ENCODE results near the gene HSPA1A. TPM values are rescaled to one million over a fixed set of nuclear protein-coding genes. Genes with fewer than 3 reads are reported as not detected.

The HSPA1A gene
- total and polyA plus RNA-seq, 7 donors = 37.1 to 940 (median 242) TPM

DNA sequence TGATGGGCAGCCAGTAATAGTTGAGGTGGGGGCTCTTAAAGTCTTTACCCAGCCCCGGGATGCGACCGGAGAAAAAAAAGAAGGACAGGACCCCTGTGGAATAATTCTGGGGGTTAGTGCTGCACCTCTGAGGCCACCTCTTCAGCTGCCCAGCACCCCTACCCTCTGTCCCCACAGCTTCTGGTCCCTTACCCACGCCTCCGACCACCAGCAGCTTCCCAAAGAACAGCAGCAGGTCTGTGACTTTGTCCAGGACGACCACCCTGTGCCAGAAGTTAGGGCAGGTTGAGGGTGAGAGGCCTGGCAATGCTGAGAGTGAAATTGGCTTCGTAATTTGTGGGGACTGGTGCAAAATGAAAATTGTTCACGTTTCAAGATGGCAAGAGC, 49.5 kb downstream of the HSPA1A start:
- no peak for TF ChIP-seq CTCF (IDR thresholded peaks at IDR 0.05)
- Histone ChIP-seq H3K27ac (no peak overlapping the region), H3K4me1 (peaks cover 9% of the 10 kb centered on the region), H3K36me3 (ENCODE audit: insufficient read depth in 1 of 2, low read depth in 1 of 2) (peaks cover 2 to 11% of the 10 kb centered on the region in 2 donors), H3K27me3 (ENCODE audit: insufficient read depth in 3 of 3, low read length in 2 of 3) (no peaks in the 10 kb centered on the region), H3K9me3 (no peaks in the 10 kb centered on the region), H3K4me3 (no peak overlapping the region)
- intact Hi-C loops (cut with DNase I) = loop anchor here (10.0 kb wide), 2 partner anchors 90 to 180 kb away; partner anchors contain the start of genes LY6G5C (in 1 of the 2) and VWA7 (in 1 of the 2)
- 80 to 82% (median 82%) methylated on average over 8 of the region's 8 CpGs for WGBS, 3 donors
- no peak for ATAC-seq
- DNase-seq = no peak

DNA sequence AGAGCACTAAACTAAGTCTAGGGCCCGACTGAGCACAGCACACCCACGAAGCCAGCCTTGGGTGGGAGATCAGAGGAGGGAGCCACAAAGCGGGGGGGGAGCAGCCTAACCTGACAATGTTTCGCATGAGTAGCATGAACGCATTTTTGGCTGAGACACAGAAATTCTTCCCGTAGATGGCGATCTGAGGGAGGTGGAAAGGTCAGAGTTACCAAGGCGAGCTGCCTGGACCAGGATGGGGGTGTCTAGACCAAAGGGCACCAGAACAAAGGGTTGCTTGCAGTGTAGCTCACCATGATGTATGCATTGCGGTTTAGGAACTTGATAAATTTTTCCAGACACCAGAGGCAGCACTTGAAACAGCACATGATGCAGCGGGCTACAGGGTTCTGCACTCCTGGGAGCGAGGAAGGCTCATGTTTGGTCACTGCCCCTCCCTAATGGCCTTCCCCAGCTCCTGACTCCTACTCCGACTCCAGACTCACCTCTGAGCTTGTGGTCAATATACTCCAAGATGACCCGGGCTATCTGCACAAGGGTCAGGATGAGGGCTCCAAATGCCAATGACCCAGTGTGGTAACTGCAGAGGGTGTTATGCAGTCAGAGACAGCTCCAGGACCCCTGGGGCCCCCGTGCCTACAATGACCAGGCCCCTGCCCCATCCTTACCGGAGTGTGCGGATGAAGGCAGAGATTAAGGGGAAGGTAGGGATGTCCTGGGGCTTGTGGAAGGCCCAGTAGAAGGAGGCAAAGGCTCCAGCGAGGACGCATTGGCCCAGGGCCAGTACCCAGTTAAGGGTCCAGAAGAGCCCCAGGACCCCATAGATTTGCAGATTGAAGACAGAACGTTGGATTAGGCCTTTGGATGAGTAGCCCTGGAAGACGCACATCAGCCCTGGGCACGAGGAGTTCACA, 50.1 kb downstream of the HSPA1A start:
- no peaks in the 10 kb centered on the region for H3K27me3 ChIP-seq (ENCODE audit: insufficient read depth in 3 of 3, low read length in 2 of 3)
- WGBS, 3 donors = 78 to 82% (median 79%) methylated on average over 21 of the region's 21 CpGs
- H3K4me1 ChIP-seq = peaks cover 9% of the 10 kb centered on the region
- no peak overlapping the region for H3K27ac ChIP-seq
- peaks cover 0 to 5% of the 10 kb centered on the region in 2 donors for H3K36me3 ChIP-seq (ENCODE audit: insufficient read depth in 1 of 2, low read depth in 1 of 2)
- intact Hi-C loops (cut with DNase I) = loop anchor here (10.0 kb wide), 2 partner anchors 91 to 181 kb away; partner anchors contain the start of genes LY6G5C (in 1 of the 2) and VWA7 (in 1 of the 2)
- DNase-seq (no peak), ATAC-seq (no peak)
- no peaks in the 10 kb centered on the region for H3K9me3 ChIP-seq
- H3K4me3 ChIP-seq = no peak overlapping the region
- no peak for TF ChIP-seq CTCF (IDR thresholded peaks at IDR 0.05)

Other genes starting within 250 kb of the HSPA1A start
Only the 30 nearest of the 40 such genes appear.
- gene BAG6, start 162.9 kb upstream of the HSPA1A start, total RNA-seq = 100 to 1,000 TPM; 317 to 370 (median 341) TPM
- gene BAG6, start 162.9 kb upstream of the HSPA1A start, polyA plus RNA-seq = 100 to 1,000 TPM; 294 to 419 (median 302) TPM
- gene APOM, start 159.6 kb upstream of the HSPA1A start, total RNA-seq = 1 to 10 TPM; 1.9 to 3.0 (median 2.3) TPM
- 1 to 10 TPM; 1.8 to 3.5 (median 2.0) TPM for gene APOM, start 159.6 kb upstream of the HSPA1A start, polyA plus RNA-seq
- 10 to 100 TPM; 13.5 to 21.2 (median 16.1) TPM for gene C6orf47, start 154.8 kb upstream of the HSPA1A start, total RNA-seq
- 10 to 100 TPM; 19.4 to 36.0 (median 22.9) TPM for gene C6orf47, start 154.8 kb upstream of the HSPA1A start, polyA plus RNA-seq
- gene GPANK1, start 150.5 kb upstream of the HSPA1A start, total RNA-seq = 10 to 100 TPM; 13.6 to 22.6 (median 15.3) TPM
- 10 to 100 TPM; 23.5 to 49.7 (median 24.2) TPM for gene GPANK1, start 150.5 kb upstream of the HSPA1A start, polyA plus RNA-seq
- 100 to 1,000 TPM; 102 to 129 (median 103) TPM for gene CSNK2B, start 149.5 kb upstream of the HSPA1A start, total RNA-seq
- 100 to 1,000 TPM; 151 to 208 (median 160) TPM for gene CSNK2B, start 149.5 kb upstream of the HSPA1A start, polyA plus RNA-seq
- 1 to 10 TPM; 1.7 to 8.4 (median 3.0) TPM for gene LY6G5B, start 145.6 kb upstream of the HSPA1A start, total RNA-seq
- gene LY6G5B, start 145.6 kb upstream of the HSPA1A start, polyA plus RNA-seq = 1 to 10 TPM; 2.5 to 2.9 (median 2.9) TPM
- 1 to 10 TPM in 3 of 4 donors, under 1 TPM in 1; 0.75 to 3.2 (median 2.3) TPM for gene LY6G5C, start 134.5 kb upstream of the HSPA1A start, total RNA-seq
- 1 to 10 TPM; 1.4 to 2.3 (median 1.9) TPM for gene LY6G5C, start 134.5 kb upstream of the HSPA1A start, polyA plus RNA-seq
- gene ABHD16A, start 112.2 kb upstream of the HSPA1A start, total RNA-seq = 10 to 100 TPM; 26.6 to 36.5 (median 30.5) TPM
- gene ABHD16A, start 112.2 kb upstream of the HSPA1A start, polyA plus RNA-seq = 10 to 100 TPM; 34.4 to 56.6 (median 50.0) TPM
- gene LY6G6F, start 108.7 kb upstream of the HSPA1A start, total RNA-seq = not detected
- gene LY6G6F, start 108.7 kb upstream of the HSPA1A start, polyA plus RNA-seq = under 1 TPM in 1 of 3 donors, not detected in 2; 0.05 TPM
- gene LY6G6D, start 100.2 kb upstream of the HSPA1A start, total RNA-seq = not detected
- gene LY6G6D, start 100.2 kb upstream of the HSPA1A start, polyA plus RNA-seq = not detected
- not detected for gene LY6G6C, start 93.8 kb upstream of the HSPA1A start, total RNA-seq
- not detected for gene LY6G6C, start 93.8 kb upstream of the HSPA1A start, polyA plus RNA-seq
- gene MPIG6B, start 92.2 kb upstream of the HSPA1A start, total RNA-seq = under 1 TPM; 0.10 to 0.37 (median 0.22) TPM
- under 1 TPM in 1 of 3 donors, not detected in 2; 0.04 TPM for gene MPIG6B, start 92.2 kb upstream of the HSPA1A start, polyA plus RNA-seq
- gene DDAH2, start 86.2 kb upstream of the HSPA1A start, total RNA-seq = 10 to 100 TPM in 2 of 4 donors, 1 to 10 TPM in 2; 8.4 to 16.2 (median 10.2) TPM
- gene DDAH2, start 86.2 kb upstream of the HSPA1A start, polyA plus RNA-seq = 10 to 100 TPM in 2 of 3 donors, 1 to 10 TPM in 1; 6.3 to 13.8 (median 11.3) TPM
- 10 to 100 TPM; 29.1 to 51.2 (median 41.9) TPM for gene CLIC1, start 79.0 kb upstream of the HSPA1A start, total RNA-seq
- gene CLIC1, start 79.0 kb upstream of the HSPA1A start, polyA plus RNA-seq = 10 to 100 TPM; 20.6 to 85.9 (median 35.1) TPM
- gene MSH5, start 75.5 kb upstream of the HSPA1A start, total RNA-seq = 1 to 10 TPM; 1.7 to 3.0 (median 1.8) TPM
- 1 to 10 TPM; 1.4 to 2.7 (median 1.7) TPM for gene MSH5, start 75.5 kb upstream of the HSPA1A start, polyA plus RNA-seq
- gene SAPCD1, start 52.9 kb upstream of the HSPA1A start, total RNA-seq = under 1 TPM in 1 of 4 donors, not detected in 3; 0.59 TPM
- under 1 TPM; 0.13 to 0.78 (median 0.23) TPM for gene SAPCD1, start 52.9 kb upstream of the HSPA1A start, polyA plus RNA-seq
- gene VWA7, start 38.2 kb upstream of the HSPA1A start, total RNA-seq = 1 to 10 TPM; 5.2 to 8.0 (median 7.5) TPM
- 1 to 10 TPM in 2 of 3 donors, under 1 TPM in 1; 0.76 to 3.5 (median 1.8) TPM for gene VWA7, start 38.2 kb upstream of the HSPA1A start, polyA plus RNA-seq
- gene VARS1, start 19.8 kb upstream of the HSPA1A start, total RNA-seq = 100 to 1,000 TPM in 1 of 4 donors, 10 to 100 TPM in 3; 53.2 to 108 (median 76.1) TPM
- 10 to 100 TPM; 43.9 to 70.4 (median 57.4) TPM for gene VARS1, start 19.8 kb upstream of the HSPA1A start, polyA plus RNA-seq
- gene LSM2, start 8.6 kb upstream of the HSPA1A start, total RNA-seq = 10 to 100 TPM; 19.5 to 42.9 (median 28.7) TPM
- gene LSM2, start 8.6 kb upstream of the HSPA1A start, polyA plus RNA-seq = 10 to 100 TPM; 35.3 to 92.1 (median 44.2) TPM
- 1 to 10 TPM; 2.5 to 6.2 (median 4.4) TPM for gene HSPA1L, start 260 bp upstream of the HSPA1A start, total RNA-seq
- 10 to 100 TPM in 1 of 3 donors, 1 to 10 TPM in 1, under 1 TPM in 1; 0.86 to 23.1 (median 3.3) TPM for gene HSPA1L, start 260 bp upstream of the HSPA1A start, polyA plus RNA-seq
- gene HSPA1B, start 12.2 kb downstream of the HSPA1A start, total RNA-seq = 100 to 1,000 TPM; 199 to 721 (median 347) TPM
- 100 to 1,000 TPM in 2 of 3 donors, 10 to 100 TPM in 1; 19.4 to 148 (median 104) TPM for gene HSPA1B, start 12.2 kb downstream of the HSPA1A start, polyA plus RNA-seq
- gene NEU1, start 47.3 kb downstream of the HSPA1A start, total RNA-seq = 10 to 100 TPM; 14.2 to 20.6 (median 18.6) TPM
- gene NEU1, start 47.3 kb downstream of the HSPA1A start, polyA plus RNA-seq = 10 to 100 TPM; 25.2 to 39.8 (median 29.4) TPM
- gene SLC44A4, start 63.5 kb downstream of the HSPA1A start, total RNA-seq = under 1 TPM in 2 of 4 donors, not detected in 2; 0.23 to 0.24 TPM
- under 1 TPM; 0.03 to 0.14 (median 0.08) TPM for gene SLC44A4, start 63.5 kb downstream of the HSPA1A start, polyA plus RNA-seq
- gene EHMT2, start 82.2 kb downstream of the HSPA1A start, total RNA-seq = 10 to 100 TPM in 1 of 4 donors, 1 to 10 TPM in 3; 6.8 to 14.2 (median 7.7) TPM
- 10 to 100 TPM in 2 of 3 donors, 1 to 10 TPM in 1; 8.4 to 20.8 (median 13.4) TPM for gene EHMT2, start 82.2 kb downstream of the HSPA1A start, polyA plus RNA-seq
- gene ZBTB12, start 86.5 kb downstream of the HSPA1A start, total RNA-seq = 1 to 10 TPM; 1.1 to 2.6 (median 1.8) TPM
- gene ZBTB12, start 86.5 kb downstream of the HSPA1A start, polyA plus RNA-seq = 1 to 10 TPM; 2.2 to 4.6 (median 2.9) TPM
- 1 to 10 TPM; 1.5 to 5.5 (median 3.5) TPM for gene C2, start 112.2 kb downstream of the HSPA1A start, total RNA-seq
- 1 to 10 TPM in 1 of 3 donors, under 1 TPM in 2; 0.77 to 1.2 (median 0.99) TPM for gene C2, start 112.2 kb downstream of the HSPA1A start, polyA plus RNA-seq
- 1 to 10 TPM; 2.5 to 5.8 (median 3.4) TPM for gene CFB, start 130.6 kb downstream of the HSPA1A start, total RNA-seq
- 1 to 10 TPM; 1.6 to 2.3 (median 1.8) TPM for gene CFB, start 130.6 kb downstream of the HSPA1A start, polyA plus RNA-seq
- gene NELFE, start 143.4 kb downstream of the HSPA1A start, total RNA-seq = 10 to 100 TPM; 47.2 to 52.3 (median 48.7) TPM
- gene NELFE, start 143.4 kb downstream of the HSPA1A start, polyA plus RNA-seq = 10 to 100 TPM; 44.3 to 86.9 (median 85.4) TPM
- gene SKIC2, start 143.6 kb downstream of the HSPA1A start, total RNA-seq = 10 to 100 TPM; 27.9 to 31.0 (median 29.2) TPM
- gene SKIC2, start 143.6 kb downstream of the HSPA1A start, polyA plus RNA-seq = 10 to 100 TPM; 26.9 to 36.6 (median 31.8) TPM
- gene DXO, start 156.6 kb downstream of the HSPA1A start, total RNA-seq = 10 to 100 TPM in 2 of 4 donors, 1 to 10 TPM in 2; 7.4 to 12.9 (median 9.9) TPM
- gene DXO, start 156.6 kb downstream of the HSPA1A start, polyA plus RNA-seq = 10 to 100 TPM in 1 of 3 donors, 1 to 10 TPM in 2; 8.0 to 20.6 (median 9.2) TPM